Kidney epithelial cell (primary cell): ENCODE results near the gene OTUB1. TPM values are rescaled to one million over a fixed set of nuclear protein-coding genes. Genes with fewer than 3 reads are reported as not detected.
A peak's percentile ranks its signal among the peaks of the same experiment; 100 is the strongest.

Source experiments
- DNase-seq: peaks from one replicate; pipeline ENCODE4 v3.0.0-alpha.2; 2010; ENCODE audit warnings: low read depth
- H3K27me3 ChIP-seq: 2 replicates; pipeline ENCODE4 v1.6.0; 2011; ENCODE audit warnings: low read length; ENCODE audit not compliant: control insufficient read depth, insufficient read depth
- H3K36me3 ChIP-seq: 2 replicates; pipeline ENCODE4 v1.5.1; 2011; ENCODE audit warnings: low read length; ENCODE audit not compliant: control insufficient read depth, insufficient read depth
- H3K4me3 ChIP-seq: 2 replicates; pipeline ENCODE4 v1.5.1; 2011; ENCODE audit warnings: low read depth, mild to moderate bottlenecking, control low read depth, low read length
- total RNA-seq: library from RNA; depleted of rRNA; stranded (reverse); fragments of >200 nt; gene quantifications from 2 replicates; pipeline ENCODE4 v1.2.3, GENCODE V29; 2015
- TF ChIP-seq, protein P1 (sequence below): IDR thresholded peaks from 2 replicates; pipeline ENCODE4 v1.5.1; 2011; ENCODE audit warnings: mild to moderate bottlenecking, moderate library complexity, low read length, control low read depth, inconsistent platforms; ENCODE audit not compliant: insufficient read depth, poor library complexity, severe bottlenecking

Gene OTUB1
- total RNA-seq = 100.0 and 119 TPM in 2 replicates

DNA sequence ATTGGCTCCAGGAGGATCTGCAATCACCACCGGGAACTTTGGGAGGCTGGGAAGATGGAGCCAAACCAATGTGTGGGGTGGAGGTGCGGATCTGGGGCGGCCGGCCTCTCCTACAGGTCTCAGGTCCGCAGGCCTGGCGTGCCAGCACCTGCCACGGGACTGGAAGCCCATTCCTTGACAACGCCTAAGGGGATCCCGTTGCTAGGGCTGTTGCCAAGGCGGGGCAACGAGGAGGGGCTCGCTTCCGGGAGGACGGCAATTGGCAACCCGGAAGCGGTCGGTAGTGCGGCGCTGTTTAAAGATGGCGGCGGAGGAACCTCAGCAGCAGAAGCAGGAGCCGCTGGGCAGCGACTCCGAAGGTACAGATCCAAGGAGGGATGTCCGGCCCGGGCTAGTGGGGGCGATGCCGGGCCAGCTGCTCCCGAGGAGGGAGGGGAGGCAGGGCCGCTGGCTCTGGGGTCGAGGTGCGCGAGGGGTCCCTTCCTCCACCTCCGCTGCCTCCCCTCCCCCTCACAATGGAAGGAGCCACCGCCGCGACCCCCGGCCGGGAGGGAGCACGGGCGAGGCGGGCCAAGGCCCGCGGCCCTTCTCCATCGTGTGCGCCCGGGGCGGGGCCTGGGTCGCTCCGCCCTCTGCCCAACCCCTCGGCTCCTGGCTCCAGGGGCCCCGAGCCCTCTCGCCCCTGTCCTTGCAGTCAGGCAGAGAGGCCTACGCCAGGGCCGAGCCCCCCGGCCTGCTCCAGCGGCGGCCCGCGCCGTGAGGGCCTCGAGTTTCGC lies at the start of gene OTUB1:
OTUB1 (plus strand) TSS at position 283 of the 776 bp plus-strand sequence; CDS start at position 302, 19 bp downstream.
- peak within 1 kb of the TSS; percentile 87 for H3K4me3 ChIP-seq
- H3K27me3 ChIP-seq = no peaks in the 10 kb centered on the region
- H3K36me3 ChIP-seq = peaks cover 6% of the 10 kb centered on the region
- TF ChIP-seq, protein P1, sequence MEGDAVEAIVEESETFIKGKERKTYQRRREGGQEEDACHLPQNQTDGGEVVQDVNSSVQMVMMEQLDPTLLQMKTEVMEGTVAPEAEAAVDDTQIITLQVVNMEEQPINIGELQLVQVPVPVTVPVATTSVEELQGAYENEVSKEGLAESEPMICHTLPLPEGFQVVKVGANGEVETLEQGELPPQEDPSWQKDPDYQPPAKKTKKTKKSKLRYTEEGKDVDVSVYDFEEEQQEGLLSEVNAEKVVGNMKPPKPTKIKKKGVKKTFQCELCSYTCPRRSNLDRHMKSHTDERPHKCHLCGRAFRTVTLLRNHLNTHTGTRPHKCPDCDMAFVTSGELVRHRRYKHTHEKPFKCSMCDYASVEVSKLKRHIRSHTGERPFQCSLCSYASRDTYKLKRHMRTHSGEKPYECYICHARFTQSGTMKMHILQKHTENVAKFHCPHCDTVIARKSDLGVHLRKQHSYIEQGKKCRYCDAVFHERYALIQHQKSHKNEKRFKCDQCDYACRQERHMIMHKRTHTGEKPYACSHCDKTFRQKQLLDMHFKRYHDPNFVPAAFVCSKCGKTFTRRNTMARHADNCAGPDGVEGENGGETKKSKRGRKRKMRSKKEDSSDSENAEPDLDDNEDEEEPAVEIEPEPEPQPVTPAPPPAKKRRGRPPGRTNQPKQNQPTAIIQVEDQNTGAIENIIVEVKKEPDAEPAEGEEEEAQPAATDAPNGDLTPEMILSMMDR = no peak
- peak; percentile 71 for DNase-seq

DNA sequence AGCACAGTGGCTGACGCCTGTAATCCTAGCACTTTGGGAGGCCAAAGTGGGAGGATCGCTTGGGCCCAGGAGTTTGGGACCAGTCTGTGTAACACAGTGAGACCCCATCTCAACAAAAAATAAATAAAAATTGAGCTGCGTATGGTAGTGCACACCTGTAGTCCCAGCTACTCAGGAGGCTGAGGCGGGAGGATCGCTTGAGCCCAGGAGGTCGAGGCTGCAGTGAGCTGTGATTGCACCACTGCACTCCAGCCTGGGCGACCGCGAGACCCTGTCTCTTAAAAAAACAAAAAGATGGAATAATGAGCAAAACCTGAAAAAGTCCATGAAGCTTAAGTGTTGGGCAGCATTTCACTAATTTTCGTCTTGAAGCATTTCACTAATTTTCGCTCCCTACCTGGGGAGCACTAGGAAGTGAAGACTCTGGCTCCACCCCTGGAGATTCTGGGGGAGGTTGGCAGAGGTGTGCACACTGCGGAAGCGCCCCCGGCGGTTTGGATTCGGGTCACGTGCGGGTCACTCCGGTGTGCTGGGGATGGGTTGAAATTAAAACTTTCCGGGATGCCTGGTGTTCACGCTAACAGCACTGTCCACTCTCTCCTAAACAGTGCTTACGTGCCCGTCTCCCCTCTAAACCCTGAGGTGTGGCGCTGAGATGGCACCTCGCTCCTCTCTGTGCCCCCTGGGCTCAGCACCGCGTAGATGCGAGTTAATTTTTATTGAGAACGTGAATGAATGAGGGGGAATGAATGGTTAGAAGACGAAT lies 48.3 kb upstream of the OTUB1 start:
- TF ChIP-seq, protein P1 = no peak

GRCh38 chr11:63938479-63939396 lies 47.5 kb upstream of the OTUB1 start, which contains the start of gene NAA40:
Gene NAA40 (plus strand): TSS chr11:63939002. CDS start chr11:63939097, 95 bp downstream.
- H3K36me3 ChIP-seq = no peaks in the 10 kb centered on the region
- peak within 1 kb of the TSS; percentile 89 for H3K4me3 ChIP-seq
- TF ChIP-seq, protein P1 = no peak
- H3K27me3 ChIP-seq = no peaks in the 10 kb centered on the region
- DNase-seq = peak; percentile 75

More for the DNA sequence above, 48.3 kb upstream of the OTUB1 start:
- peak overlapping the region; percentile 39 for H3K4me3 ChIP-seq
- no peaks in the 10 kb centered on the region for H3K27me3 ChIP-seq
- no peak for DNase-seq
- no peaks in the 10 kb centered on the region for H3K36me3 ChIP-seq

DNA sequence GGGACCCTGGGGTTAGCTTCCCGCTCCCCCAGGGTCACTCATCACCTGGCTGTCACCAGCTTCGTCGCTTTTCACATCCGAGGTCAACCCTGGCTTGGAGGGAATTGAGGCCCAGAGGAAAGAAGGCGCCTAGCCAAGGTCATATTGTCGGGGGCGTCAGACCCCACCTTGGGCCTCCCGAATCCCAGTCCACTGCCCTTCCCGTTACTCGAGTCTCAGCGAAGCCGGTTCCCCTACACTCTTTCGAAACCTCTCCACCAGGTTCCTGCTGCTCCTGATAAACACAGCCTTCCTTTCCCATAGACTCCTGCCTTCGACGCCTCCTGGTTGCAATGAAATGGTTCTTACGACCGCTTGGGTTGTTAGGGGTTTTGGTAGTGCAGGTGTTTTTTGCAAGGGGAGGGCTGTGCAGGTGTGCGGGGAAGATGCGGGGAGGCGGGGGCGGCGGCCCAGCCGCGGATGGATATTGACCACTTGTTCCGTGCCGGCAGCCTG lies 46.8 kb upstream of the OTUB1 start:
- peak overlapping the region; percentile 89 for H3K4me3 ChIP-seq
- H3K27me3 ChIP-seq = no peaks in the 10 kb centered on the region
- no peaks in the 10 kb centered on the region for H3K36me3 ChIP-seq
- TF ChIP-seq, protein P1 = no peak
- no peak for DNase-seq

DNA sequence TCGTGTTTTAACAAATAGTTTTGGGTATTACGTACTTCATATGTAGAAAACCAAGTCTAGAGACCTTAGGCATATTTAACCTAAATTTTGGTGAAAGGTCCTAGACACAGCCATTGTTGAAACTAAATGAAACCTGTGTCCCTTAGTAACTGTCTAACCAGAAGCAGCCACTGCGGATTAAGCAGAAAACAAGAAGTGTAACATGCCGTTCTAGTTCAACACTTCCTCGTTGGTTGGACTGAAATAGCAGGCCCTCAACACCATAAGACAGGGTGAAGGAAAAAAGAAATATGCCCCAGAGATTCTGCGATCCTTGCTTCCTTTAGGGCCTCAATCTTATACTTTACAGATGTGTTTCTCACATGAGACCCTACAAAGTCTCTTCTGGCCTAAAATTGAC lies 45.5 kb upstream of the OTUB1 start:
- no peak for DNase-seq
- H3K36me3 ChIP-seq = no peaks in the 10 kb centered on the region
- no peaks in the 10 kb centered on the region for H3K27me3 ChIP-seq
- H3K4me3 ChIP-seq = no peak overlapping the region
- TF ChIP-seq, protein P1 = no peak
